Esophagus muscularis mucosa (tissue), 4 donors: ENCODE data around the gene FGD5.

Experiments
- CTCF ChIP-seq, 3 experiments: fragments of 200-600 bp in 2 of 3; fragments of 450-650 bp in 1 of 3; sonication (generic) in 2 of 3; IDR thresholded peaks; one replicate each; pipeline ENCODE4 v1.5.1; 2017 to 2019; ENCODE audit warnings: antibody characterized with exemption in 3 of 3, mild to moderate bottlenecking in 2 of 3, moderate library complexity in 1 of 3
- EP300 ChIP-seq: sonication (generic); formaldehyde crosslinking; IDR thresholded peaks from one replicate; pipeline ENCODE4 v1.6.1; 2017; ENCODE audit warnings: antibody characterized with exemption
- POLR2AphosphoS5 ChIP-seq, 2 donors: sonication (generic); formaldehyde crosslinking; IDR thresholded peaks; one replicate each; pipeline ENCODE4 v1.6.1; 2017; ENCODE audit warnings: antibody characterized with exemption in 2 of 2

- no peak for TF ChIP-seq CTCF (IDR thresholded peaks at IDR 0.05)
- no peak for TF ChIP-seq POLR2AphosphoS5 (IDR thresholded peaks at IDR 0.05)
- TF ChIP-seq EP300: no peak
These were observed 104.1 kb downstream of the FGD5 start for GRCh38 chr3:14922863-14923262.
